Osteoblast (primary cell): Measurements from ENCODE around the gene FYCO1. TPM values are rescaled to one million over a fixed set of nuclear protein-coding genes. Genes with fewer than 3 reads are reported as not detected.

Experiments
- DNase-seq: peaks from one replicate; pipeline ENCODE4 v3.0.0; 2011; ENCODE audit warnings: low spot score, mixed read lengths; ENCODE audit not compliant: insufficient read length; ENCODE audit errors: missing footprints
- H2AFZ ChIP-seq: 2 replicates; pipeline ENCODE4 v1.6.0; 2011; ENCODE audit warnings: mild to moderate bottlenecking, low read length
- H3K27ac ChIP-seq: 2 replicates; pipeline ENCODE4 v1.5.1; 2011; ENCODE audit warnings: mild to moderate bottlenecking, low read depth, low read length, moderate library complexity
- H3K27me3 ChIP-seq: 2 replicates; pipeline ENCODE4 v1.6.0; 2012; ENCODE audit warnings: mild to moderate bottlenecking, control low read depth, inconsistent platforms, low read length, moderate library complexity; ENCODE audit not compliant: insufficient read depth
- H3K36me3 ChIP-seq: 2 replicates; pipeline ENCODE4 v1.5.1; 2011; ENCODE audit warnings: mild to moderate bottlenecking, low read length, control low read depth, moderate library complexity; ENCODE audit not compliant: insufficient read depth
- H3K4me1 ChIP-seq: 2 replicates; pipeline ENCODE4 v1.5.1; 2011; ENCODE audit warnings: mild to moderate bottlenecking, low read length, control low read depth, moderate library complexity; ENCODE audit not compliant: insufficient read depth
- H3K4me2 ChIP-seq: 2 replicates; pipeline ENCODE4 v1.6.0; 2011; ENCODE audit warnings: mild to moderate bottlenecking, low read length; ENCODE audit not compliant: insufficient read depth
- H3K4me3 ChIP-seq: fragments of 200-600 bp; sonication (generic); 3 replicates; pipeline ENCODE4 v1.5.1; 2012; ENCODE audit warnings: mild to moderate bottlenecking, low read length, inconsistent platforms; ENCODE audit not compliant: insufficient read depth
- H3K79me2 ChIP-seq: 2 replicates; pipeline ENCODE4 v1.6.0; 2012; ENCODE audit warnings: mild to moderate bottlenecking, low read length, control low read depth, inconsistent platforms; ENCODE audit not compliant: insufficient read depth
- H3K9me3 ChIP-seq: 2 replicates; pipeline ENCODE4 v1.5.1; 2011; ENCODE audit warnings: low read depth, low read length, control low read depth
- H4K20me1 ChIP-seq: 2 replicates; pipeline ENCODE4 v1.6.0; 2012; ENCODE audit warnings: mild to moderate bottlenecking, low read length, control low read depth; ENCODE audit not compliant: insufficient read depth
- CTCF ChIP-seq: IDR thresholded peaks from 2 replicates; pipeline ENCODE4 v1.5.1; 2011; ENCODE audit warnings: mild to moderate bottlenecking, low read depth, low read length, moderate library complexity; ENCODE audit errors: extremely low read depth
- total RNA-seq: library from RNA; depleted of rRNA; stranded (reverse); fragments of >200 nt; gene quantifications from 2 replicates; pipeline ENCODE4 v1.2.3, GENCODE V29; 2012

FYCO1 gene
- total RNA-seq, 1 donor = 25.0 TPM

DNA sequence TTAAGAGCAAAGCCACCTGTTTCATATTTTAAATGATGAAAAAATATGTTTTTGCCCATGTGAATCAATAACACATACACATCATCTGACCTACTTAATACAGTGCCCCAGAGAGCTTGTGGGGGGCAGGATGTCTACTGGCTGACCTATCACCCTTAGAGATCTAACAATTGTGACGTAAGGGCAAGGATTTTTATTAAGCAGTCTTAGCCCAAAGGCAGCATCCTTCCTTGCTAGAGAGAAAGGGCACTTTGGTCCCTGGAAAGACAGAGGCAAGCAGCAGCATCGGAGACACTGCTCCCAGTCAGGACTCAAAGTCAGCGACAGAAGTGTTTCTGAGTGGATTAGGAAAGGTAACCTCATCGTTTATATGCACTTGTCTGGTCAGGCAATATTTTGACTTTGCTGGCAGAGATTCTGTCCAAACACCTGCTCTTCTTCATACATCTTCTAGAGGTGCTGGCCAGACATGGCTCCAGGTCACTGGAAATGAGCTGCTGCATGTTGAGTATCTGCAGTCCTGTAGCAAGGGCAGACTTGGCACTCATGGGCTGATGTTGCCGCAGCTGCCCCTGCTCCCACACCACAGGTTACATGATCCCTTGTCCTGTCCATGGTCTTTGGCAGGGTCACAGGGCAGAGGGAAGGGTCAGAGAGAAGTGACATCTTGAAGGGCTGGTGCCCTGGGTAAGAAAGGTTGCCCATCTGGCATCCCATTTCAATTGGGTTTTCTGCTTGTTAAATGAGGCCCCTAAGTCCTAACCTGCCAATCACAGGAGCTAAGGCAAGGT lies 50.6 kb downstream of the FYCO1 start:
- Histone ChIP-seq H4K20me1 (peaks cover 22% of the 10 kb centered on the region), H3K4me1 (peaks cover 27% of the 10 kb centered on the region), H3K9me3 (no peaks in the 10 kb centered on the region), H3K36me3 (peaks cover 11% of the 10 kb centered on the region), H3K27ac (no peak overlapping the region), H3K79me2 (no peaks in the 10 kb centered on the region), H3K4me3 (no peak overlapping the region), H3K27me3 (no peaks in the 10 kb centered on the region), H3K4me2 (no peak overlapping the region), H2AFZ (no peak overlapping the region)
- no peak for TF ChIP-seq CTCF
- no peak for DNase-seq

- Histone ChIP-seq H3K79me2 (no peaks in the 10 kb centered on the region), H3K4me1 (peaks cover 24% of the 10 kb centered on the region), H3K36me3 (peaks cover 7% of the 10 kb centered on the region), H3K4me2 (no peak within 1 kb of the TSS), H3K4me3 (no peak within 1 kb of the TSS), H3K27me3 (no peaks in the 10 kb centered on the region), H3K9me3 (no peaks in the 10 kb centered on the region), H3K27ac (no peak within 1 kb of the TSS), H4K20me1 (peaks cover 10% of the 10 kb centered on the region), H2AFZ (no peak within 1 kb of the TSS)
- no peak for DNase-seq
- no peak for TF ChIP-seq CTCF
These were observed 52.3 kb downstream of the FYCO1 start, which contains the start of gene CXCR6 for GRCh38 chr3:45943207-45943846. Gene CXCR6, plus strand, starts transcription at chr3:45943464. Its CDS starts 3,018 bp downstream, at chr3:45946482.

GRCh38 chr3:45942051-45942825 lies 53.4 kb downstream of the FYCO1 start:
- DNase-seq = no peak
- Histone ChIP-seq H3K9me3 (no peaks in the 10 kb centered on the region), H4K20me1 (peaks cover 13% of the 10 kb centered on the region), H3K36me3 (peaks cover 7% of the 10 kb centered on the region), H3K27me3 (no peaks in the 10 kb centered on the region), H3K4me2 (no peak overlapping the region), H3K4me3 (no peak overlapping the region), H3K27ac (no peak overlapping the region), H3K79me2 (no peaks in the 10 kb centered on the region), H3K4me1 (peaks cover 14% of the 10 kb centered on the region), H2AFZ (no peak overlapping the region)
- no peak for TF ChIP-seq CTCF
